NCI-H1105 (cell line): ENCODE results near the gene SMARCAD1.

ENCODE experiments used
- DNase-seq: peaks from one replicate; lab custom pipeline; 2025; lab: John Stamatoyannopoulos, UW

Gene SMARCAD1

GRCh38 chr4:94228493-94229216, 21.0 kb downstream of the SMARCAD1 start:
- no peak for DNase-seq

DNA sequence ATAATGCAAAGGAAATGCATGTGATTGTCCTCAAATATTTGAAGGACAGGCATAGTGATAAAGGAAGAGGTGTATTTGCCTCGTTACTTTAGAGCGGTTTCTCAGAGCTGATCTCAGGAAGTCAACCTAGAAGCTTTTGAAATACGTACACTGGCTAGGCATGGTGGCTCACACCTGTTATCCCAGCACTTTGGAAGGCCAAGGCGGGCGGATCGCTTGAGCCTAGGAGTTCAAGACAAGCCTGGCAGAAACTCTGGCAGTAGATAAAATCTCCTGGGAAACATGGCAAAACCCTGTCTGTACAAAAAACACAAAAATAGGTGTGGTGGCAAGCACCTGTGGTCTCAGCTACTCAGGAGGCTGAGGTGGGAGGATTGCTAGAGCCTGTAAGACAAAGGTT, 24.9 kb downstream of the SMARCAD1 start:
- no peak for DNase-seq

- DNase-seq: no peak
Observed at GRCh38 chr4:94235825-94236224, 28.2 kb downstream of the SMARCAD1 start.

DNA sequence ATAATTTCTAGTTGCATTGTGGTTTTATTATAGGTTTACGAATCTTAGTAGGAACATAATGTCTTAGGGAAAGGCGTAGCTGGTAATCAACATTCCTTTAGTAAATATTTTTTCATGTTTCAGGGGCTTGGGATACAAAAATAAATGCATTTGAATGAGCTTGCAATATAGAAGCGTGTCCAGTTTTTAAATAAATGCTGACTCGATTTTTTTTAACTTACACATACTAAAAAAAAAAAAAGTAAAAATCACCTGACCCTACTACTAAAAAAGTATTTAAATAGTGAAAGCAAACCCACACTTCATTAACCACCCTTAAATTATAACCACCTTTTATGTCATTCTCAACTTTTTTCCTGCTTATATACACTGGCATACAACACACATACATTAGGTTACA, 29.6 kb downstream of the SMARCAD1 start:
- DNase-seq: no peak

DNA sequence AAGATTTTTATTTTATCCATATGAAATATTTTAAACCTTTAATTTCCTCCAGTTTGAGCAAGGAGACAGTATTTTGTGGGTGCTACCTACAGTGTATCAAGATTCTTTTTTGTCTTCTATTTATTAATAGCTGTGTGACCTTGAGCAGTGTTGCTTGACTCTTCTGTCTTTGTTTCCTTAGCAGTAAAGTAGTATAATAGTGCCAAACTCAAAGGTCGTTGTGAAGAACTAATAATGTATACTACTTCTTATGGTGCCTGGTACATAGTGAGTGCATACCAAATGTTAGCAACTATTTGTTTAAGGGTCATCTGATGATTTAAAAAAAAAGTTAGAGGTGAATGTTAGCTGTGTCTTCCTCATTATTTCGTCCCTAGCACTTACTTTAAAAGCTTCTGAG, 30.5 kb downstream of the SMARCAD1 start:
- DNase-seq: no peak

DNA sequence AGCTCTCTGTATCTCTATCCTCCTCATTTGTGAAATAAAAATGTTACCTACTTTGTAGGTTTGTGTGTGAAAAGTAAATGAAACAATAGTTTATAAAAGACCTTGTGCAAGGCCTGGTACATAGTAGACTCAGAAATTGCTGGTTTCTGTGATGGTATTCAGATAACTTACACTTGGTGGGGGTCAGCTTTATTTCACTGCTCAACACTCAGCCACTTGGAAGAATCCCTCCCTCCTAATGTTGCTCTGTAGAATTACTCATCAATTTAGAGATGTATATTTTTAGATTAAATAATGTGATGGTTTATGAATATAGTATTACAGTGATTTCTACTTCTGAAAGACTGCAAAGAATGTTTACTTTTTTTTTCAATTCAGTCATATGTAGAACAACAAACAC, 32.7 kb downstream of the SMARCAD1 start:
- DNase-seq: no peak

DNA sequence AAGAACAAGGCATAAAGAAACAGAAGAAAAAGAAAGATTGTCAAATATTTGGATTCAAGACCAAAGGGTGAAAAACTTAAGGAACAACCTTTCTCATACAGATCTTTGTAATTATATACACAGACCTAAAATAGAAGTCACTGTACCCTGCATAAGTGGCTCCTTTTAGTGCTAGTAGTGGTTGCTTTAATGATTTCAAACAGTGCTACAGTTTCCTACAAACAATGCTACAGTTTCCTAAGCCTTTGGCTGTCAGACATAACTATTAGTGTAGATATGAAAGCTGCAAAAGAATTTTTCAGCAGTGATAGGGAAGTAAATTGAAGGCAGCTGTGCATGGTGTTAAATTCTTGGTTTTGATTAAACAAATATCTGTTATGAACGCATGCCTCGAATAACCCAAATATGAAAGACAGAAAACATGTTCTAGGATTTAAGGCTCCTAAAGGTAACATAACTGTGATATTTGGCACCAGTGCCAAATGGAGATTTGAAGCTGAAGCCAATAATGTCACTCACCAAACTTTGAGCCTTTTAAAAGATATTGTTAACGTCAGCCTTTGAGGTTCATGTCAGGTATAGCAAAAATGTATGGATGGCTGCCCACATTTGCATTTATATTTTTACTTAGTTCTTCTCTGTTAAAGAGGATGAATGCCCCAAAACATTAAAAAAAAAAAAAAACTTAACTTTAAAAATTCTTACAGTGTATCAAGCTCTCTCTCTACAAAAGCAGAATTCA, 36.6 kb downstream of the SMARCAD1 start:
- DNase-seq: no peak

- no peak for DNase-seq
Observed at GRCh38 chr4:94244829-94245185, 37.1 kb downstream of the SMARCAD1 start.

DNA sequence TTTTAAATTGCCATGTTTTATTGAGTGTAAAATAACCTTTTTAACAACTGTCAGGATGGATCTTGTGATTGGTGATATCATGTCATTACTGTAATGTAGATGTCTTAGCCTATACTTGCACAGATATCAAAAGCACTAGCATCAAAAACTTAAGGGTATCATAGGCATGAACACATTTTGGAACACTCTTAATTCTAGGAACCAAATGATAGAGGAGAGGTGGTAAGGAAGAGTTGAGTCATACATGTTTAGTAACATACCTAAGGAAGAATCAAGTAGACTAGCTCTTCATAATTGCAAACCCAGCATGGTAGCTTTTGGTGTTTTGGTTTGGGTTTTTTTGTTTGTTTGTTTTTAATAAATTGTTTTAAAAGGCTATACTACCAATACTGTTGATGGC, 43.4 kb downstream of the SMARCAD1 start:
- DNase-seq: no peak

GRCh38 chr4:94253036-94253435, 45.4 kb downstream of the SMARCAD1 start:
- no peak for DNase-seq

- DNase-seq: no peak
Observed at GRCh38 chr4:94256144-94256783, 48.6 kb downstream of the SMARCAD1 start.

GRCh38 chr4:94256828-94257227, 49.2 kb downstream of the SMARCAD1 start:
- DNase-seq: no peak

- no peak for DNase-seq
Observed at GRCh38 chr4:94262163-94263016, 54.7 kb downstream of the SMARCAD1 start.

- DNase-seq: no peak
Observed at GRCh38 chr4:94267037-94267436, 59.4 kb downstream of the SMARCAD1 start.

- DNase-seq: no peak
Observed at GRCh38 chr4:94271248-94271647, 63.6 kb downstream of the SMARCAD1 start.

GRCh38 chr4:94274912-94275311, 67.2 kb downstream of the SMARCAD1 start:
- DNase-seq: no peak

DNA sequence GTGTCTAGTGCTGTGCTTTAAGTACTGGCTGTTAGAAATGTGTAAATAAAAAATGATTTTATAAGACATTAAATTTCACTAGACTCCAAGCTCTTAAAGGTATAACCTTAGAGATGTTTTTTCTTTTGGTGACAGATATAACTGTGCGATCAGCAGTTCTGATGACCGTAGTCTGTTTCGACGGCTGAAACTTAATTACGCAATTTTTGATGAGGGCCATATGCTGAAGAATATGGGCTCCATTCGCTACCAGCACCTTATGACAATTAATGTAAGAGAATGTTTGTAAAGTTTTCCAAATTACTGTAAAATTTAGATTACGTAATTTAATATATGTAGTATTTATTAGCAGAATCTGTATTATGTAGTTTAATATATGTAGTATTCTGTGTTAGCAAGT, 68.5 kb downstream of the SMARCAD1 start:
- no peak for DNase-seq

GRCh38 chr4:94277534-94277933, 69.9 kb downstream of the SMARCAD1 start:
- no peak for DNase-seq

GRCh38 chr4:94278781-94279180, 71.1 kb downstream of the SMARCAD1 start:
- no peak for DNase-seq

GRCh38 chr4:94284889-94285288, 77.2 kb downstream of the SMARCAD1 start:
- no peak for DNase-seq

DNA sequence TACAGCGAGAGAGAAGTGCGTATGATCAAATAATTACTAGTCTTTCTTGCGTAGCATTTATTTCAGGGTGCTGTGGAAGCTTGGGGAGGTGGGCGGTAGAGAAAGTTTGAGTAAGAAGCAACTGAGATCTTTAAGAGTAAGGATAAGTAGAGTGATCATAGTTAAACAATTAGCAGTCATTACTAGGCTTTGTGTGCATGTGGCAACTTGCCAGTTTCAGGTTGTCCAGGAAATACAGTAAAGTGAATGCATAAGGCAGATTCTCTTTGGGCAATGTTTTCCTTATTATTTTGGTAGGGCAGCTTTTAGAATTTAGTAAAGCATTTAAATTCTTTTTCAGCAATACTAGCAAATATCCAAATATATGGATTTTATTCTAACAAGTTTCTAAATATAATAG, 78.0 kb downstream of the SMARCAD1 start:
- no peak for DNase-seq

DNA sequence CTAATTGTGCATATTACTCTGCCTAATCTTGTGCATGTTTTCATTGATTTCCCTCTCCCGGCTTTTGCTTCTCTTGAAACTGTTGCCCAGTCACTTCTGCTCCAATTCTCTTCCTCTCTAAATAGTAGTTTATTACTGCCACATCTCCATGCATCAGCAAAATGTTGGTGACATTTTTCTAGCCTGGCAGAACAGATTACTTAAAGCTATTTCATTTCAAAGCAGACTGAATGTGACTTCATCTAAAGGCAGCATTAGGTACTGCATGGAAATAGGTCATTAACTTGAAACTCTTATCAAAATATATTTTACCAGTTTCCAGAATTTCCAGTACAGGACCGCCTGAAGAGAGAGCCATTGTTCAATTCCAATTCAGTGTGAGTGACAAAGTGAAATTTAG, 82.6 kb downstream of the SMARCAD1 start:
- DNase-seq: no peak
